ENCODE measurements around the gene FBXL15.

Gene FBXL15

GRCh38 chr10:102401342-102401654, 19.3 kb upstream of the FBXL15 start:
- Histone ChIP-seq H2AK5ac (ENCODE audit: low read length) (peak overlapping the region; percentile 40), H3K36me3 (ENCODE audit: control insufficient read depth in 1 of 2, insufficient read depth in 2 of 2, low read length in 2 of 2) (peaks cover 29 to 30% of the 10 kb centered on the region in 2 experiments), H3K4me1 (ENCODE audit: control insufficient read depth in 1 of 2, insufficient read depth in 2 of 2, low read length in 2 of 2) (peaks cover 28% of the 10 kb centered on the region in 2 experiments), H2AFZ (ENCODE audit: insufficient read depth, low read length, poor library complexity) (no peak overlapping the region), H3K23ac (ENCODE audit: low read length) (no peak overlapping the region), H3K9ac (ENCODE audit: low read length) (no peak overlapping the region), H2BK5ac (ENCODE audit: low read depth, low read length, poor library complexity) (peak overlapping the region; percentile 23), H4K91ac (ENCODE audit: low read depth, low read length) (peak overlapping the region; percentile 53), H3K9me3 (ENCODE audit: insufficient read depth, low read depth, low read length) (peaks cover 3% of the 10 kb centered on the region), H3K27ac (ENCODE audit: low read depth, low read length) (peak overlapping the region; percentile 62), H3K27me3 (ENCODE audit: insufficient read depth, low read length) (no peaks in the 10 kb centered on the region), H2BK120ac (ENCODE audit: insufficient read depth, low read length, poor library complexity) (peak overlapping the region; percentile 78), H4K8ac (ENCODE audit: low read depth, low read length) (no peak overlapping the region), H3K4ac (ENCODE audit: low read depth, low read length) (peak overlapping the region; percentile 38), H4K12ac (ENCODE audit: low read depth, low read length) (no peak overlapping the region), H2BK12ac (ENCODE audit: low read length) (peak overlapping the region; percentile 93), H3K79me2 (ENCODE audit: control insufficient read depth, insufficient read depth, low read length, poor library complexity) (peaks cover 3% of the 10 kb centered on the region), H3K18ac (ENCODE audit: low read length) (peak overlapping the region; percentile 22), H3K4me3 (ENCODE audit: low read depth, low read length) (no peak overlapping the region), H3K79me1 (ENCODE audit: low read length) (peaks cover 17% of the 10 kb centered on the region), H3K14ac (ENCODE audit: low read length) (peak overlapping the region; percentile 10), H3K4me2 (ENCODE audit: low read length) (peak overlapping the region; percentile 46)
- no CpG with 5 or more reads among the region's 8 CpGs for WGBS (ENCODE audit: extremely low coverage, insufficient coverage, insufficient read length)
- DNase-seq, result peak in 1 of 2 donors; percentile 33

GRCh38 chr10:102401735-102402511, 18.7 kb upstream of the FBXL15 start:
- Histone ChIP-seq H3K27me3 (ENCODE audit: insufficient read depth, low read length) (no peaks in the 10 kb centered on the region), H4K12ac (ENCODE audit: low read depth, low read length) (no peak overlapping the region), H3K14ac (ENCODE audit: low read length) (peak overlapping the region; percentile 88), H3K18ac (ENCODE audit: low read length) (peak overlapping the region; percentile 51), H3K9me3 (ENCODE audit: insufficient read depth, low read depth, low read length) (peaks cover 3% of the 10 kb centered on the region), H3K79me1 (ENCODE audit: low read length) (peaks cover 17% of the 10 kb centered on the region), H3K36me3 (ENCODE audit: control insufficient read depth in 1 of 2, insufficient read depth in 2 of 2, low read length in 2 of 2) (peaks cover 24 to 29% of the 10 kb centered on the region in 2 experiments), H2BK5ac (ENCODE audit: low read depth, low read length, poor library complexity) (peak overlapping the region; percentile 44), H2AFZ (ENCODE audit: insufficient read depth, low read length, poor library complexity) (no peak overlapping the region), H3K4me2 (ENCODE audit: low read length) (peak overlapping the region; percentile 46), H4K8ac (ENCODE audit: low read depth, low read length) (peak overlapping the region; percentile 23), H3K4ac (ENCODE audit: low read depth, low read length) (peak overlapping the region; percentile 38), H2BK12ac (ENCODE audit: low read length) (peak overlapping the region; percentile 93), H3K4me1 (ENCODE audit: control insufficient read depth in 1 of 2, insufficient read depth in 2 of 2, low read length in 2 of 2) (peaks cover 22 to 23% of the 10 kb centered on the region in 2 experiments), H3K23ac (ENCODE audit: low read length) (no peak overlapping the region), H2BK120ac (ENCODE audit: insufficient read depth, low read length, poor library complexity) (peak overlapping the region; percentile 88), H3K9ac (ENCODE audit: low read length) (no peak overlapping the region), H2AK5ac (ENCODE audit: low read length) (peak overlapping the region; percentile 40), H4K91ac (ENCODE audit: low read depth, low read length) (peak overlapping the region; percentile 89), H3K27ac (ENCODE audit: low read depth, low read length) (peak overlapping the region; percentile 62), H3K4me3 (ENCODE audit: low read depth, low read length) (no peak overlapping the region), H3K79me2 (ENCODE audit: control insufficient read depth, insufficient read depth, low read length, poor library complexity) (peaks cover 3% of the 10 kb centered on the region)
- WGBS (ENCODE audit: extremely low coverage, insufficient coverage, insufficient read length), result no CpG with 5 or more reads among the region's 18 CpGs
- peak; percentile 91 to 96 for DNase-seq

GRCh38 chr10:102402512-102402896, 18.1 kb upstream of the FBXL15 start:
- Histone ChIP-seq H3K36me3 (ENCODE audit: control insufficient read depth in 1 of 2, insufficient read depth in 2 of 2, low read length in 2 of 2) (peaks cover 22 to 27% of the 10 kb centered on the region in 2 experiments), H3K9ac (ENCODE audit: low read length) (no peak overlapping the region), H3K27me3 (ENCODE audit: insufficient read depth, low read length) (peaks cover under 1% of the 10 kb centered on the region), H3K4me3 (ENCODE audit: low read depth, low read length) (no peak overlapping the region), H2AFZ (ENCODE audit: insufficient read depth, low read length, poor library complexity) (no peak overlapping the region), H2BK12ac (ENCODE audit: low read length) (peak overlapping the region; percentile 93), H3K4me1 (ENCODE audit: control insufficient read depth in 1 of 2, insufficient read depth in 2 of 2, low read length in 2 of 2) (peaks cover 22 to 23% of the 10 kb centered on the region in 2 experiments), H3K27ac (ENCODE audit: low read depth, low read length) (peak overlapping the region; percentile 62), H3K9me3 (ENCODE audit: insufficient read depth, low read depth, low read length) (peaks cover 3% of the 10 kb centered on the region), H2BK120ac (ENCODE audit: insufficient read depth, low read length, poor library complexity) (peak overlapping the region; percentile 88), H3K4me2 (ENCODE audit: low read length) (no peak overlapping the region), H3K4ac (ENCODE audit: low read depth, low read length) (peak overlapping the region; percentile 18), H3K23ac (ENCODE audit: low read length) (no peak overlapping the region), H4K8ac (ENCODE audit: low read depth, low read length) (peak overlapping the region; percentile 37), H4K12ac (ENCODE audit: low read depth, low read length) (no peak overlapping the region), H3K79me2 (ENCODE audit: control insufficient read depth, insufficient read depth, low read length, poor library complexity) (peaks cover 3% of the 10 kb centered on the region), H2AK5ac (ENCODE audit: low read length) (peak overlapping the region; percentile 92), H3K79me1 (ENCODE audit: low read length) (peaks cover 17% of the 10 kb centered on the region), H2BK5ac (ENCODE audit: low read depth, low read length, poor library complexity) (peak overlapping the region; percentile 44), H3K14ac (ENCODE audit: low read length) (peak overlapping the region; percentile 88), H3K18ac (ENCODE audit: low read length) (peak overlapping the region; percentile 51), H4K91ac (ENCODE audit: low read depth, low read length) (peak overlapping the region; percentile 89)
- no CpG with 5 or more reads among the region's 5 CpGs for WGBS (ENCODE audit: extremely low coverage, insufficient coverage, insufficient read length)
- no peak for DNase-seq

- Histone ChIP-seq H3K79me2 (ENCODE audit: control insufficient read depth, insufficient read depth, low read length, poor library complexity) (peaks cover 3% of the 10 kb centered on the region), H2BK12ac (ENCODE audit: low read length) (peak overlapping the region; percentile 40), H3K4me1 (ENCODE audit: control insufficient read depth in 1 of 2, insufficient read depth in 2 of 2, low read length in 2 of 2) (peaks cover 23 to 25% of the 10 kb centered on the region in 2 experiments), H3K36me3 (ENCODE audit: control insufficient read depth in 1 of 2, insufficient read depth in 2 of 2, low read length in 2 of 2) (peaks cover 18 to 24% of the 10 kb centered on the region in 2 experiments), H3K4ac (ENCODE audit: low read depth, low read length) (no peak overlapping the region), H3K27me3 (ENCODE audit: insufficient read depth, low read length) (peaks cover 6% of the 10 kb centered on the region), H3K9me3 (ENCODE audit: insufficient read depth, low read depth, low read length) (peaks cover 4% of the 10 kb centered on the region), H4K12ac (ENCODE audit: low read depth, low read length) (no peak overlapping the region), H4K8ac (ENCODE audit: low read depth, low read length) (no peak overlapping the region), H3K18ac (ENCODE audit: low read length) (no peak overlapping the region), H4K91ac (ENCODE audit: low read depth, low read length) (peak overlapping the region; percentile 11), H3K23ac (ENCODE audit: low read length) (no peak overlapping the region), H3K4me3 (ENCODE audit: low read depth, low read length) (no peak overlapping the region), H3K27ac (ENCODE audit: low read depth, low read length) (no peak overlapping the region), H2BK120ac (ENCODE audit: insufficient read depth, low read length, poor library complexity) (peak overlapping the region; percentile 4), H3K79me1 (ENCODE audit: low read length) (peaks cover 17% of the 10 kb centered on the region), H2BK5ac (ENCODE audit: low read depth, low read length, poor library complexity) (no peak overlapping the region), H2AK5ac (ENCODE audit: low read length) (peak overlapping the region; percentile 17), H3K14ac (ENCODE audit: low read length) (no peak overlapping the region), H2AFZ (ENCODE audit: insufficient read depth, low read length, poor library complexity) (no peak overlapping the region), H3K4me2 (ENCODE audit: low read length) (no peak overlapping the region), H3K9ac (ENCODE audit: low read length) (no peak overlapping the region)
- DNase-seq, result no peak
- no CpG with 5 or more reads among the region's 13 CpGs for WGBS (ENCODE audit: extremely low coverage, insufficient coverage, insufficient read length)
Measured at GRCh38 chr10:102403115-102403514, 17.5 kb upstream of the FBXL15 start.

All from trophoblast cell (in vitro differentiated cells and primary cell).